ENCODE measurements around the gene TUBB4B. TPM values are rescaled to one million over a fixed set of nuclear protein-coding genes. Genes with fewer than 3 reads are reported as not detected.

The TUBB4B gene
- 100 to 1,000 TPM in 2 of 4 donors, 10 to 100 TPM in 2; 92.0 to 213 (median 150) TPM for total RNA-seq

DNA sequence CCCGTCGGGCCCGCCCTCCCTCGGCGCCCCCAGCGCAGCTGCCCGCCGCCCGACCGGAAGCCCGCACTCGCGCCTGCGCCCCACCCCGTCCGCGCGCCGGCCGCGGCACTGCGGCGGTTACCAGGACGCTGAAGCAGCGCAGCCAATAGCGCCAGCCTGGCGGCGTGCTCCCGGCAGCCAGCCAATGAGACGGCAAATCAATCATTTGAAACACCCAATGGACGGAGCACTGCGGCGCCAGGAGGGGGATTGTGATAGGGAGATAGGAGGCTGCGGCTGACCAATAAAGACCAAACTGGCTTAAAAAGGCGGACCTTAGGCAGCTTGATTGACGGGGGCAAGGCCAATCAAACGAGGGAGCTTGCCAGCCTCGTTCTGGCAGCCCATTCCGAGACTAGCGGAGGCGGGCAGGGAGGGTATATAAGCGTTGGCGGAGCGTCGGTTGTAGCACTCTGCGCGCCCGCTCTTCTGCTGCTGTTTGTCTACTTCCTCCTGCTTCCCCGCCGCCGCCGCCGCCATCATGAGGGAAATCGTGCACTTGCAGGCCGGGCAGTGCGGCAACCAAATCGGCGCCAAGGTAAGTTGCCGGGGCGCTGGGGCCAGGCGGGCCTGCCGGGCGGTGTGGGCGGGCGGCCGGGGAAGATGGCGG lies at the start of gene TUBB4B:
Gene TUBB4B, plus strand, starts transcription at position 447 of the 649 bp plus-strand sequence. Its CDS starts 74 bp downstream, at position 521.
- TF ChIP-seq, protein P1, sequence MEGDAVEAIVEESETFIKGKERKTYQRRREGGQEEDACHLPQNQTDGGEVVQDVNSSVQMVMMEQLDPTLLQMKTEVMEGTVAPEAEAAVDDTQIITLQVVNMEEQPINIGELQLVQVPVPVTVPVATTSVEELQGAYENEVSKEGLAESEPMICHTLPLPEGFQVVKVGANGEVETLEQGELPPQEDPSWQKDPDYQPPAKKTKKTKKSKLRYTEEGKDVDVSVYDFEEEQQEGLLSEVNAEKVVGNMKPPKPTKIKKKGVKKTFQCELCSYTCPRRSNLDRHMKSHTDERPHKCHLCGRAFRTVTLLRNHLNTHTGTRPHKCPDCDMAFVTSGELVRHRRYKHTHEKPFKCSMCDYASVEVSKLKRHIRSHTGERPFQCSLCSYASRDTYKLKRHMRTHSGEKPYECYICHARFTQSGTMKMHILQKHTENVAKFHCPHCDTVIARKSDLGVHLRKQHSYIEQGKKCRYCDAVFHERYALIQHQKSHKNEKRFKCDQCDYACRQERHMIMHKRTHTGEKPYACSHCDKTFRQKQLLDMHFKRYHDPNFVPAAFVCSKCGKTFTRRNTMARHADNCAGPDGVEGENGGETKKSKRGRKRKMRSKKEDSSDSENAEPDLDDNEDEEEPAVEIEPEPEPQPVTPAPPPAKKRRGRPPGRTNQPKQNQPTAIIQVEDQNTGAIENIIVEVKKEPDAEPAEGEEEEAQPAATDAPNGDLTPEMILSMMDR (IDR thresholded peaks at IDR 0.05; ENCODE audit: low read depth) = no peak

DNA sequence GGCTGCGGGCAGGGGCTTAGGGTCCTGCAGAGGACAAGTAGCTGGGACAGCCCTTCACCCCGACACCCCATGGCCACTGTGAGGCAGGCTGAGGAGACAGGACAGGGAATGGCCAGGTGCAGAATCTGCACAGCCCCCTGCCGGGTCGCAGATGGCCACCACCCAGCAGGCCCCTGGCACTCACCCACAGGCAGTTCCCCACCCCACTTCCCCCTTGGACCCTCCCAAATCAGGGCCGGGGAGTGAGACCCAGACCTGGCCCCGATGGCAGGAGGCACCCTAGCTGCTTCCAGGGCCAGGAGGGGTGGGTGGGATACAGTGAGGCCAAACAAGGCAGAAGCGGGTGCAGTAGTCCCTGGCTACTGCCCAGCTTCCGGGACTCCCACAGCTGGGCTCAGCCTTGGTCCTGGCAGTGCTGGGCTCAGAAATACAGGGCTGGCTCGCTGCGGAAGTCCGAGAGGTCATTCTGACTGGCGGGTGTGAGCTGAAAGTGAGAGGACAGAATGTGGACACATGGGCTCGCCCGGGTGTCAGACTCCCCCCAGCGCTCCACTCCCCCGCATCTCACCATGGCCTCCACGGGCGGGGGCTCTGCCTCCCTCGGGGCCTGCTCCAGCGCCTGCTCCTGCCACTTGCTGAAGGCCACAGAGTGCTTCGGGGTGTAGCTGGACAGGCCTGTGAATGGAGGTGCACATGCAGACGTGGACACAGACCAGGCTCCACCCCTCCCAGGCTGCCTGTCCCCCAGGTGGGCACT lies 49.2 kb upstream of the TUBB4B start:
- TF ChIP-seq, protein P1 (IDR thresholded peaks at IDR 0.05; ENCODE audit: low read depth) = no peak

DNA sequence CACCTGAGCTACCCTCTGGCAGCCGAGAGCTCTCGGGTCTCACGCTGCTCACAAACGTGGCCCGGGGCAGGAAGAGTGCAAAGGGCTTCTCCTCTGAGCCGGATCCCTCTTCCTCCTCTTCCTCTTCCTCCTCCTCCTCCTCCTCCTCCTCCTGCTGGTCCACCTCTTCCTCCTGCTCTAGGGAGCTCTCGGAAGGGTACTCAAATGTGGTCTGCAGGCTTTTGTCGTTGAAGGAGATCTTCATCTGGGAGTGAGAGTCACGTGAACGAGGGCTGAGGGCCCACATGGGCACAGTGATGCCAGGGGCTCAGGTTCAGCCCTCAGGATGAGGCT lies 48.7 kb upstream of the TUBB4B start:
- TF ChIP-seq, protein P1 (IDR thresholded peaks at IDR 0.05; ENCODE audit: low read depth) = no peak

DNA sequence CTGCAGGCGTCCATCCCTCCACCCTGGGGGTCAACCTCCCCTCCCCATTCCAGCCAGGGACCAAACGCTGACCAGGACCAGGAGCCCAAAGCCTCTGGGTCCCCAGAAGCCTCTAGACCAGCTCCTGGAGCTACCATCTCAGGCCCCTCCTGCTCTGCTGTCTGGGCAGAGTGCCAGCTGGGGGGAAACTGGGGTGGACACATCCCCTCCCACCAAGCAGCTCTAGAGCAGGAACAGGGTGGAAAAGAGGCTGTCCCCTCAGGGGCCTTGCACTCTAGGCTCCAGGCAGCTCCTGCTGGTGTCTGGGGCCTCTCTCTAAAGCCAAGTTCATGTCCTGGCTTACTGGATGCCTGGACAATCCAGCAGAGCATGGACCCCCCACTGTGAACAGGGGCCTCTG lies 48.2 kb upstream of the TUBB4B start:
- TF ChIP-seq, protein P1 (IDR thresholded peaks at IDR 0.05; ENCODE audit: low read depth) = no peak

DNA sequence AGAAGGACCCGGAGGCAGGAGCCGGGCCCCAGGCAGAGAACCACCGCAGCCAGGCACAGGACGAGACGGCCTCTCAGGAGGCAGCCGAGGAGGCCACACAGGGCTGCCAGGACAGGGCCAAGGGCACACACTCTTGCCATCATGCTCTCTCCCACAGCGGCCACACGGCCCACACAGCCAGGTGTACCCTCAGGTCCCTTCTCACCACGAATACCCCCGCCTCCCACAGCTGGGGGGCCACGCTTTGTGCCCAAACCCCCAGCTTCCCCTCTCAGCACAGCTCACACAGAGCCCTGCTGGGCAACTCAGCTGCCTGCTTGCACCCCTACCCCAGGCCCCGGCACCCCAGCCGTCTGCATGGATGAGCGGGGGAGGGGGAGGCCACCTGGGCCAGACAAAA lies 47.3 kb upstream of the TUBB4B start:
- TF ChIP-seq, protein P1 (IDR thresholded peaks at IDR 0.05; ENCODE audit: low read depth) = no peak

DNA sequence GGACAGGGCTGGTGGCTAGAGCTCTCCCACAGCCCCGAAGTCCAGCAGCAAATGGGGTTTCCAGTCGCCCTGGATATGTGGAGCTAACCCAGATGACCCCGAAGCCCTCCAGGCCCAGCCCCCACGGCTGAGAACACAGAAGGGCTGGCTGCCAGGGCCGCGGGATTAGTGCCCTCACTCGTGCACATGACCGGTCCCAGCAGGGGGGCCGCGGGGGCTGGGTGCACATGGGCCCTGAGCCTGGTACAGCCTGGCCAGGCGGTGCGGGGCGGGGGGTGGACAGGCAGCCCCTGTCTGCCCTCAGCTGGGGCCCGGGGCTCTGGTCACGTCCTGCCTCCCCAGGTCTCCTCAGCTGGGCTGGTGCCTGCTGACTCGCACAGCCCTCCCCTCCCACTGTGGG lies 46.7 kb upstream of the TUBB4B start:
- TF ChIP-seq, protein P1 (IDR thresholded peaks at IDR 0.05; ENCODE audit: low read depth) = no peak

DNA sequence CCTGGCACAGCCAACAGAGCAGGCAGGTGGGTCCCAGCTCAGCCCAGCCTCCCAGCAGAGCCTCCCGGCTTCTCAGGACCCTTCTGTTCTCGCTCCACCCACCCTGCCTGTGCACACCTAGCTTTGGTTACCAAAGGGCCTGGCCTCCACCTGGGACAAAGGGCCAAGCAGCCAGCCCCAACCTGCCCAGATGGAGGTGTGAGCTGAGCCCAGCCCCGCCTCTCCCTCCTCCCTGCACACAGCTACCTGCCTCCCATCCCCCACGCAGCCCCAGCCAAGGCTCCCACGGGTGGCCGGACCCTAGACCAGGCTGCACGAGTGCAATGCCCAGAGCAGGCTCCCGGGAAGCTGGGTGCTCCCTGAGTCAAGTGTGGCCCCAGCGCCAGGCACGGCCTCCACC lies 46.2 kb upstream of the TUBB4B start:
- TF ChIP-seq, protein P1 (IDR thresholded peaks at IDR 0.05; ENCODE audit: low read depth) = no peak

Measured in subcutaneous adipose tissue (tissue), 4 donors.